ENCODE results near the gene THBS1.

DNA sequence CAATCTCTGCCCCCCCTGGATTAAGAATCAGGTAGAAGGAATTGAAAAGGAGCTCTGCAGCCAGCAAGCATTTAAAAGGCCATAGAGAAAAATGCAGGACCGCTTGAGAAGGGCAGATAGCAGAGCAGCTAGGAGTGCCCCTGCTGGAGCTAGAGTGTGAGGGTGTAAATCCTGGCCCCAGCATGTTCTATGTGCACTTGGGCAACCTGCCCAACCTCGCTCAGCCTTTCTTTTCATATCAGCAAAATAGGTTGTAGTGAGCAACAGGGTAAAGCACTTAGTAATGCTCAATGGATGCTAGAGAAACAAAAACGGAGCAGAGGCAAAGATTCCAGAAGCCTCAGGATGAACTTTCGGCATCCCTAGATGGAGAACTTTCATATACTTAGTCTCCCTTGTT lies 25.0 kb upstream of the THBS1 start:
- TF ChIP-seq, protein P1, sequence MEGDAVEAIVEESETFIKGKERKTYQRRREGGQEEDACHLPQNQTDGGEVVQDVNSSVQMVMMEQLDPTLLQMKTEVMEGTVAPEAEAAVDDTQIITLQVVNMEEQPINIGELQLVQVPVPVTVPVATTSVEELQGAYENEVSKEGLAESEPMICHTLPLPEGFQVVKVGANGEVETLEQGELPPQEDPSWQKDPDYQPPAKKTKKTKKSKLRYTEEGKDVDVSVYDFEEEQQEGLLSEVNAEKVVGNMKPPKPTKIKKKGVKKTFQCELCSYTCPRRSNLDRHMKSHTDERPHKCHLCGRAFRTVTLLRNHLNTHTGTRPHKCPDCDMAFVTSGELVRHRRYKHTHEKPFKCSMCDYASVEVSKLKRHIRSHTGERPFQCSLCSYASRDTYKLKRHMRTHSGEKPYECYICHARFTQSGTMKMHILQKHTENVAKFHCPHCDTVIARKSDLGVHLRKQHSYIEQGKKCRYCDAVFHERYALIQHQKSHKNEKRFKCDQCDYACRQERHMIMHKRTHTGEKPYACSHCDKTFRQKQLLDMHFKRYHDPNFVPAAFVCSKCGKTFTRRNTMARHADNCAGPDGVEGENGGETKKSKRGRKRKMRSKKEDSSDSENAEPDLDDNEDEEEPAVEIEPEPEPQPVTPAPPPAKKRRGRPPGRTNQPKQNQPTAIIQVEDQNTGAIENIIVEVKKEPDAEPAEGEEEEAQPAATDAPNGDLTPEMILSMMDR (IDR thresholded peaks at IDR 0.05) = no peak
- TF ChIP-seq POLR2A (IDR thresholded peaks at IDR 0.05) = no peak

Measured in uterus (tissue), 2 donors.